Measurements from ENCODE around the gene OR6C4. TPM values are rescaled to one million over a fixed set of nuclear protein-coding genes. Genes with fewer than 3 reads are reported as not detected.
"Not testable (repeated sequence)": the region's sequence is repeated elsewhere in the genome, so short reads cannot be mapped to it uniquely, and the experiment has no call there.

Gene OR6C4
- polyA plus RNA-seq, 2 of the 4 experiments (the other 2 are of a cell fraction): not detected

GRCh38 chr12:55582066-55582465 is 32.7 kb downstream of the OR6C4 start:
- no peak for ATAC-seq
- no peak for FAIRE-seq
- Histone ChIP-seq H3K4me3 (no peak overlapping the region), H3K9me3 (no peaks in the 10 kb centered on the region), H3K4me1 (no peaks in the 10 kb centered on the region), H3K27ac (no peak overlapping the region), H3K4me2 (no peak overlapping the region)
- ChIA-PET POLR2A (no interaction called here), CTCF (no interaction called here)
- DNase-seq (ENCODE audit: low read depth in 1 of 2, low spot score in 1 of 2): no peak
- TF ChIP-seq HOXB5 (CRISPR knock-in tag; IDR thresholded peaks at IDR 0.05) (no peak), TP53 (CRISPR knock-in tag; IDR thresholded peaks at IDR 0.05) (no peak), REST (IDR thresholded peaks at IDR 0.05) (no peak), POLR2AphosphoS2 (conservative IDR thresholded peaks at IDR 0.05; ENCODE audit: low read length) (no peak), POLR2A (IDR thresholded peaks at IDR 0.05; ENCODE audit: low read length) (no peak), HMGXB4 (CRISPR knock-in tag; IDR thresholded peaks at IDR 0.05; ENCODE audit: borderline replicate concordance) (no peak), FOSL2 (IDR thresholded peaks at IDR 0.05) (no peak), FOSL2 (CRISPR knock-in tag; IDR thresholded peaks at IDR 0.05) (no peak), BHLHE40 (IDR thresholded peaks at IDR 0.05; ENCODE audit: low read depth, low read length) (no peak), CBX8 (IDR thresholded peaks at IDR 0.05) (no peak)
- 0% methylated on average over 2 of the region's 2 CpGs for WGBS (ENCODE audit: missing lambda C conversion rate)

GRCh38 chr12:55585817-55586216 is 36.4 kb downstream of the OR6C4 start:
- Histone ChIP-seq H3K9me3 (no peaks in the 10 kb centered on the region), H3K27ac (no peak overlapping the region), H3K4me2 (no peak overlapping the region), H3K4me3 (no peak overlapping the region), H3K4me1 (no peaks in the 10 kb centered on the region)
- WGBS (ENCODE audit: missing lambda C conversion rate): 0% methylated on average over 2 of the region's 2 CpGs
- no peak for DNase-seq (ENCODE audit: low read depth in 1 of 2, low spot score in 1 of 2)
- FAIRE-seq: no peak
- POLR2A ChIA-PET: no interaction called here
- ATAC-seq: no peak
- TF ChIP-seq BHLHE40 (IDR thresholded peaks at IDR 0.05; ENCODE audit: low read depth, low read length) (no peak), HEYL (CRISPR knock-in tag; IDR thresholded peaks at IDR 0.05) (no peak), ZSCAN20 (CRISPR knock-in tag; IDR thresholded peaks at IDR 0.05) (no peak)
- CTCF ChIA-PET: no interaction called here

GRCh38 chr12:55590152-55590551 is 40.8 kb downstream of the OR6C4 start:
- H3K4me2 ChIP-seq; H3K9me3 ChIP-seq; ATAC-seq; H3K27ac ChIP-seq; H3K4me3 ChIP-seq; H3K4me1 ChIP-seq; DNase-seq (ENCODE audit: low read depth in 1 of 2, low spot score in 1 of 2); FAIRE-seq; POLR2A ChIA-PET: not testable (repeated sequence)
- WGBS (ENCODE audit: missing lambda C conversion rate): 46% methylated on average over 8 of the region's 12 CpGs
- CTCF ChIA-PET: interaction anchor here (1.7 kb wide), 1 partner anchor 29 kb away, joined by 5 read pairs; no protein-coding TSS in a partner anchor

Other genes with a start within 250 kb of the OR6C4 start
- gene OR6C1, start 235.3 kb upstream of the OR6C4 start, polyA plus RNA-seq (2011; rRNA removed): not detected in 2 replicates
- gene OR6C1, start 235.3 kb upstream of the OR6C4 start, polyA plus RNA-seq (2017; fragmentation: RNase III; extraction: RNeasy Plus Mini Kit Qiagen cat#74134 plus additional on column Dnase treatment): not detected in 3 replicates
- not detected in 2 replicates for gene OR6C3, start 218.9 kb upstream of the OR6C4 start, polyA plus RNA-seq (2011; rRNA removed)
- gene OR6C3, start 218.9 kb upstream of the OR6C4 start, polyA plus RNA-seq (2017; fragmentation: RNase III; extraction: RNeasy Plus Mini Kit Qiagen cat#74134 plus additional on column Dnase treatment): not detected in 3 replicates
- gene OR6C75, start 186.6 kb upstream of the OR6C4 start, polyA plus RNA-seq (2011; rRNA removed): not detected in 2 replicates
- gene OR6C75, start 186.6 kb upstream of the OR6C4 start, polyA plus RNA-seq (2017; fragmentation: RNase III; extraction: RNeasy Plus Mini Kit Qiagen cat#74134 plus additional on column Dnase treatment): not detected in 3 replicates
- gene OR6C65, start 149.1 kb upstream of the OR6C4 start, polyA plus RNA-seq (2011; rRNA removed): not detected in 2 replicates
- gene OR6C65, start 149.1 kb upstream of the OR6C4 start, polyA plus RNA-seq (2017; fragmentation: RNase III; extraction: RNeasy Plus Mini Kit Qiagen cat#74134 plus additional on column Dnase treatment): not detected in 3 replicates
- not detected in 2 replicates for gene OR6C76, start 123.3 kb upstream of the OR6C4 start, polyA plus RNA-seq (2011; rRNA removed)
- not detected in 3 replicates for gene OR6C76, start 123.3 kb upstream of the OR6C4 start, polyA plus RNA-seq (2017; fragmentation: RNase III; extraction: RNeasy Plus Mini Kit Qiagen cat#74134 plus additional on column Dnase treatment)
- not detected in 2 replicates for gene OR6C2, start 105.5 kb upstream of the OR6C4 start, polyA plus RNA-seq (2011; rRNA removed)
- gene OR6C2, start 105.5 kb upstream of the OR6C4 start, polyA plus RNA-seq (2017; fragmentation: RNase III; extraction: RNeasy Plus Mini Kit Qiagen cat#74134 plus additional on column Dnase treatment): not detected in 3 replicates
- gene OR6C70, start 79.5 kb upstream of the OR6C4 start, polyA plus RNA-seq (2011; rRNA removed): not detected in 2 replicates
- not detected in 3 replicates for gene OR6C70, start 79.5 kb upstream of the OR6C4 start, polyA plus RNA-seq (2017; fragmentation: RNase III; extraction: RNeasy Plus Mini Kit Qiagen cat#74134 plus additional on column Dnase treatment)
- not detected in 2 replicates for gene OR6C68, start 57.2 kb upstream of the OR6C4 start, polyA plus RNA-seq (2011; rRNA removed)
- not detected in 3 replicates for gene OR6C68, start 57.2 kb upstream of the OR6C4 start, polyA plus RNA-seq (2017; fragmentation: RNase III; extraction: RNeasy Plus Mini Kit Qiagen cat#74134 plus additional on column Dnase treatment)
- gene OR2AP1, start 22.9 kb downstream of the OR6C4 start, polyA plus RNA-seq (2011; rRNA removed): not detected in 2 replicates
- not detected in 3 replicates for gene OR2AP1, start 22.9 kb downstream of the OR6C4 start, polyA plus RNA-seq (2017; fragmentation: RNase III; extraction: RNeasy Plus Mini Kit Qiagen cat#74134 plus additional on column Dnase treatment)
- gene OR10P1, start 87.3 kb downstream of the OR6C4 start, polyA plus RNA-seq (2011; rRNA removed): not detected in 2 replicates
- gene OR10P1, start 87.3 kb downstream of the OR6C4 start, polyA plus RNA-seq (2017; fragmentation: RNase III; extraction: RNeasy Plus Mini Kit Qiagen cat#74134 plus additional on column Dnase treatment): not detected in 3 replicates
- 1.1 and 1.4 TPM in 2 replicates for gene ITGA7, start 158.3 kb downstream of the OR6C4 start, polyA plus RNA-seq (2011; rRNA removed)
- 1.7 to 2.0 TPM (median 1.9 TPM) in 3 replicates for gene ITGA7, start 158.3 kb downstream of the OR6C4 start, polyA plus RNA-seq (2017; fragmentation: RNase III; extraction: RNeasy Plus Mini Kit Qiagen cat#74134 plus additional on column Dnase treatment)
- 112 and 115 TPM in 2 replicates for gene BLOC1S1, start 166.4 kb downstream of the OR6C4 start, polyA plus RNA-seq (2011; rRNA removed)
- 129 to 138 TPM (median 134 TPM) in 3 replicates for gene BLOC1S1, start 166.4 kb downstream of the OR6C4 start, polyA plus RNA-seq (2017; fragmentation: RNase III; extraction: RNeasy Plus Mini Kit Qiagen cat#74134 plus additional on column Dnase treatment)
- gene RDH5, start 170.8 kb downstream of the OR6C4 start, polyA plus RNA-seq (2011; rRNA removed): 8.1 and 9.1 TPM in 2 replicates
- 3.4 to 5.4 TPM (median 4.1 TPM) in 3 replicates for gene RDH5, start 170.8 kb downstream of the OR6C4 start, polyA plus RNA-seq (2017; fragmentation: RNase III; extraction: RNeasy Plus Mini Kit Qiagen cat#74134 plus additional on column Dnase treatment)
- gene CD63, start 179.4 kb downstream of the OR6C4 start, polyA plus RNA-seq (2011; rRNA removed): 512 and 724 TPM in 2 replicates
- 493 to 547 TPM (median 530 TPM) in 3 replicates for gene CD63, start 179.4 kb downstream of the OR6C4 start, polyA plus RNA-seq (2017; fragmentation: RNase III; extraction: RNeasy Plus Mini Kit Qiagen cat#74134 plus additional on column Dnase treatment)
- 1.2 and 1.4 TPM in 2 replicates for gene GDF11, start 193.5 kb downstream of the OR6C4 start, polyA plus RNA-seq (2011; rRNA removed)
- gene GDF11, start 193.5 kb downstream of the OR6C4 start, polyA plus RNA-seq (2017; fragmentation: RNase III; extraction: RNeasy Plus Mini Kit Qiagen cat#74134 plus additional on column Dnase treatment): 2.8 to 3.6 TPM (median 3.1 TPM) in 3 replicates